NCI-H128 (cell line): ENCODE results near the gene VPS13D.
A peak's percentile ranks its signal among the peaks of the same experiment; 100 is the strongest.
"Not testable (repeated sequence)": the region's sequence is repeated elsewhere in the genome, so short reads cannot be mapped to it uniquely, and the experiment has no call there.

Experiments used
- DNase-seq: peaks from one replicate; lab custom pipeline; 2025; ENCODE audit not compliant: unreplicated experiment; lab: John Stamatoyannopoulos, UW

VPS13D gene

DNA sequence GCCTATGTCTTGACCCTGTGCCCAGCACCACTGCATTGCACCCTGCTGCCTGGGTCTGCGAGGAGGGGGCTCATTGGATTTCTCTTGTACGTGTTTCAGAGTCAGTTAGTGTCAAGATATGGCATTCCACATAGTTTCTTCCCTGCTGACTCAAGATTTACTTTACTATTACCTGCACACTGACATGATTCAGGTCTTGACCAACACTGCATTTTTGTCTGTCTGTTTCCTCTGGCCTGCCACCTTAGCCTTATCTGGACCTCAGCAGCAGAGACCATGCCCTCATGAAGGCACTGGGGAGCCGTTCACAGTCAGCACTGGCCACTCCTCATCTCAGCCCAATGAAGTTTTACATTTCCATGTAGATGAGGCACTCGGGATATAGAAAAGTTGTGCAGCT is 232.8 kb downstream of the VPS13D start:
- DNase-seq, result no peak

GRCh38 chr1:12464045-12464461 is 234.2 kb downstream of the VPS13D start:
- DNase-seq, result no peak

- no peak for DNase-seq
Measured at GRCh38 chr1:12464598-12465056, 234.8 kb downstream of the VPS13D start.

DNA sequence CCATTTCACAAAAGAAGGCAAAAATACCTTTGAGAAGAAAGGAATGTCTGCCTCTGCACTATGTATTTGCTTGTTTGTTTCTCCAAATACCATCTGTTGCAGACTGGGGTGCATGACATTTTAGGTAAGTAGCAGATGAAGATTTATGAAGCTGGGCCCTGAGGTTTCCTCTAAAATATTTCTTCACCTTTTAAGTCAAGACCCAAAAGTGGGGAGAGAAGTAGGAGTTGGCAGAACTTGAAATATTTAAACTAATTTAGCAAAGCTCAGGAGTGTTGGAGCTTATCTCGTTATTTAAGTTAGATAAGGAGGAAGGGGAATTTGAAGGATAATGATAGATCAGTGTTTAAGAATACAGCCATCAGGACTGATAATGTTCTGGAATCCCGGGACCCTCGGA is 235.3 kb downstream of the VPS13D start:
- DNase-seq, result no peak

DNA sequence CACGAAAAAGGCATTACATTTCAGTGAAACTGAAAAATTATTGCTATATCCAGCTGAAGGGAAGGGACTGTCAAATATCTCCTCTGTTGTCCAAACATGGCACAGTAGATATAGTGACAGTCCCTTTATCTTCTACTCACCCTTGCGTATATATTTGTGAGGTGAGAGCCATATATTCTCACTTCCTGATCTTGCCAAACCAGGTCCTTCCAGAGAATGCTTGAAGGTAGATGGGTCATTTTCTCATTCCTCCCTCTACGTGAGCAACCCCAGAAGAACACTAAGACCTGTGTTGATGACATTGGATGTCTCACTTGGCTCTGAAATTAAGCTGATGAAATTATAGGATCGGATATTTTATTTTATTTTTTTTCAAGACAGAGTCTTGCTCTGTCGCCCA is 237.0 kb downstream of the VPS13D start:
- DNase-seq, result no peak

DNA sequence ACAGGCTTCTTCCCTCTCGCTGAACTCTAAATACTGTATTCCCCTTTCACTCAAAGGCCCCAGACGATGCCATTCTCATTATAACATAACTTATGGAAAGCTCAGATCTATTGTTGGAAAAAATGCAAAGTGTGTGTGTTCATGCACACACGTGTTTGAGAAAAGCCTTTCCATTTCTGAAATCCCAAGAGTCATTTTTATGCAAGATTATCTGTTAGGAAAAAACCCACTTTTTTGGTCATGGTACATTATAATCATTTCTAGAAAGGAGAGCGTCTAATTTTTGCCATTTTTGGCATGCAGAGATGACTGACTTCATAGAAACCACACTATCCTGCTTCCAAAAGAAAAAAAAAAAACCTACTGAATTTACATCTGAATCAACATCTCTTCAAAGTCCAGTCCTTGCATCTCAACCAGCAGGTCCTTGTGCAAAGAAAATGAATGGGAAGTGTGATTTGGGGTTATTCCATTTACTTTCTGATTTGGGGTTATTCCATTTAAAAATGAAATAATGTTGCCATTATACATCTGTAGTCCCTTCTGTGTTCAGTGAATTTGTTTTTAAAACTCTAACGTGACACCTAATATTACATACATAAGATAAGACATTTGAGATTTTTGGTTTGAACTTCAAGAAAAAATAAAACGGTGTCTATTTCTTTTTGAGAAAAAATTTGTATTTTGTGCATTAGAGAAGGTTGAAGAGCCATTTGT is 237.9 kb downstream of the VPS13D start:
- no peak for DNase-seq

DNA sequence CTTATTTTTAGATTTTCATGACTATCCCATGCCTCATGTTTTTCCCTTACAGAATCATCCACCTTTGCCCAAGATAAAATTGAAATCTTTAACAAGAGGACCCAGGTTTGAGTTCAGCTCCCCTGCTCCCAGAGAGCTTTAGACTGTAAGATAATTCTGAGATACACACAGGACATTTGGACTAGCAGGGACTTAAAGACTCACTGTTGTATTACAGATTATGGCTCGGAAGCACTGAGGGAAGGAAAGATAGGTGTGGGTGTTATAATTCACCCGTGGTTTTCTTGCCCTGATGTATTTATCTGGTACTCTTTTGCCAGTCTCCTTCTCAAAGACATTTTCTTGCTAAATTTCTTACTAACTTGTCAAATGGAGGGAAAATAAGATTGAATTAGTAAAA is 238.5 kb downstream of the VPS13D start:
- DNase-seq, result no peak

DNA sequence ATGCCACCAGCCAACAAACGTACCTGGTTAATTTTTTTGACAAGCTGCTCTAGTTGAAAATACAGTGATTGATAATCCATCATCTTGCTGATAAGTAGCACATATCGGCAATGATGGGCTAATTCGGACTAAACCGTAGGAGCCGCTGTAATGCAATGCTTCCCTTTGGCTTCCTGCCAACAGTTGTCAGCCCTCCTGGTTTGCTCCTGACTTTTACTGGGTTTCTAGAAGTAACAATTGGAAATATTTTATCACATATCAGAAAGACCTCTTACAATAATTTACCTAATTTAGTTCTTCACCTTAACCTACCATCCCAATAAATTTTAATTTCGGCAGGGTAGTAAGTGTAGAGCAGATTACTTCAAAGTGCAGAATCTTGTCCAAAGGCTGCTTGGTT is 239.7 kb downstream of the VPS13D start:
- no peak for DNase-seq

GRCh38 chr1:12469990-12470389 is 240.2 kb downstream of the VPS13D start:
- DNase-seq, result no peak

GRCh38 chr1:12470916-12471315 is 241.1 kb downstream of the VPS13D start:
- not testable (repeated sequence) for DNase-seq

- DNase-seq, result no peak
Measured at GRCh38 chr1:12472156-12472797, 242.4 kb downstream of the VPS13D start.

DNA sequence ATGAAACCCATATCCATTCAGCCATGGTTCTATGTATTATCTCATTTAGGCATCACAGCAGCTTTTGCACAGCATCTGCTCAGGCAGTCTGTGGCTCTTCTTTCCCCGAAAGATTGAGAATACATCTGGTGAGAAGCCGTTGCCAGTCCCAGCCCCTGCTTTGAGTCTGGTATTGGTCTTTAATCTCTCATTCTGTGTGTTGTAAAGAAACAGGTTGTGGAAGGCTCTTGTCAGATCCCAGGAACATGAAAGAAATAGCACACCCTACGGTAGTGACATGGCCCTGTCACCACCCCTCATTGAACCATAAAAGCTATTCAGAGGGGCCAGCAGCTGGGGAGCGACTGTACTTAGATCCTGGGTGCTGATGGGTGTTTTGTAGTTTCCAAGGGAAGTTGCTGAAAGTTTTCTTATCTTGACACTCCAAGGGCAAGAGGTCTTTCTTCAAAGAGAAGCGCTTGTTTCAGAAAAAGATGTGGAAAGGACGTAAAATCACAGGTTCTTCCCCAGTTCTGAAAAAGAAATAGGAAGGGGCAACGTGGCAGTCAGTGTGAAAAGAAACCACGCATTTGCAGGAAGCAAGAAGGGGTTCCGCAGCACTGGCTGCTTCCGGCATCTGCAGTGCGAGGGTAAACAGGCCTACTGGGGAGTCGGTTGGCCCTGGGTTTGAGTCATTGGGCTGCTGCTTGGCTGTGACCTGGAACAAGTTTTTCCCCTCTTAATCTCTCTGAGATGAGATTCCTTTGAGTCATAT is 243.1 kb downstream of the VPS13D start:
- DNase-seq, result no peak

DNA sequence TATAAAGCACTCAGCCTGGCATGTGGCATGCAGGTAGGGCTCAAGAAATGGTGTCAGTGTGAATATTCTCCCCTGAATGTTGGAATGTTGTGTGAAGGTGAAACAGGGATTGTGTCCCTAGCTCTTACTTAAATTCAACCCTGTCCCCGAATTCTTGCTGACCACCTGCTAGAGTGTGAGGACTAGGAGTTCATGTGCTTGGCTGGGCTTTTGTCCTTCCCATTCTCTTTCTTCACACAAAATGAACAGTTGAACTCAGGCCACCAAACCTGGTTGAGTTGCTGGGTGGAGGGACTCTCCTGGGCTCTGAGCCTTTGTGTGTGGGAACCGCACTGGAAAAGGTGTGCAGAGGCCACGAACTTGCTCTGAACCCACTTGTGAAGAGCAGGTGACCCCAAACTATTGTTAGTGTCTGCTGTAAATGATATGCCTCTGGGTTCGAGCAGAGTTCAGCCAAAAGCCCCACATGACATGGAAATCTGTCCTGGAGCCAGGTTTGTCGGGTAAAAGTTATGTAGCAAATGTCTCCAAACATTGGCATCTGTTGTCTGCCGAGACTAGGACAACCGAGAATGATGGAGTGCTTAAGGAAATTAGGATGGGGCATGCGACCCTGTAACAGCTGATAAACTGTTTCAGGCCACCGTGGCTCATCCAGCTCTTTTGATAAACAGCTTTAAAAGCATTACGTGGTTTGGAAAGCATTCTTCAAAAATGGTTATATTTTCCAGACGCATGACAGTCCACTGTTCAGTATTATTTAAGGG is 243.9 kb downstream of the VPS13D start:
- DNase-seq, result no peak

DNA sequence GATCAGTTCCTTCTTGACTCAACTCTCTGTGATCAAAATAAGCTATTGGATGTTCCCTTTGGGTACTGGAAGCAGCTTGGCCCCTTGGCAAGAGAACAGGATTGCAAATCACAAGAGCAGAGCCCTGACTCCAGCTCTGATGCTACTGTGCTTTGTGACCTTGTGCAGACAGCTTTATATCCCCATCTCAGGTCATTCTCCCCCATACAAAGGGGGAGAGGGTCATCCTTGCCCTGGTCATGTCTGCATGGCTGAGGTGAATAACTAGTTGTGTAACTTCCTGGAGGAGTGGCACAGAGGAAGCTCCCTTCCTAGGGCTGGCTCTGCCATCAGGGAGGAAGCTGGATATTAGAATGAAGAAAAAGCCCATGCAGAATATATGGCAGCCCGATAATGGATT is 245.3 kb downstream of the VPS13D start:
- no peak for DNase-seq

DNA sequence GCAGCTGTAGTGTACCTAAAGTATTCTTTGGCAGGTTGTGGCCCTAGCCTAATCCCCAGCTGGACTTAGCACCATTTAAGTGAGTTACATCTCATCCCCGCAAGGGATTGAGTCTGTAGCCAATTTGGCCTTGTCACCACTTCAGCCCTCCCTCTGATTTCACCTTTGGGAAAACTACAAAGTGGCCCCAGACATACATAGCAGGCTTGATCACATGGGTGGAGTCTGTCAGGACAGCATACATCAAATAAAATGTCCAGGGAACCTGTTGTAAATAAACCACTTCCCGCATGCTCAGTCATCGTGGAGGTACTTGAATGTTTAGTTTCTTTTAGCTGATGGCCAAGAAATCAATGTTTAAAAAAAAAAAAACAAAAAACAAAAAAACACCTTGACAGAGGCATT is 245.7 kb downstream of the VPS13D start:
- no peak for DNase-seq

GRCh38 chr1:12475947-12476346 is 246.1 kb downstream of the VPS13D start:
- DNase-seq, result no peak

- DNase-seq, result no peak
Measured at GRCh38 chr1:12477314-12477713, 247.5 kb downstream of the VPS13D start.

DNA sequence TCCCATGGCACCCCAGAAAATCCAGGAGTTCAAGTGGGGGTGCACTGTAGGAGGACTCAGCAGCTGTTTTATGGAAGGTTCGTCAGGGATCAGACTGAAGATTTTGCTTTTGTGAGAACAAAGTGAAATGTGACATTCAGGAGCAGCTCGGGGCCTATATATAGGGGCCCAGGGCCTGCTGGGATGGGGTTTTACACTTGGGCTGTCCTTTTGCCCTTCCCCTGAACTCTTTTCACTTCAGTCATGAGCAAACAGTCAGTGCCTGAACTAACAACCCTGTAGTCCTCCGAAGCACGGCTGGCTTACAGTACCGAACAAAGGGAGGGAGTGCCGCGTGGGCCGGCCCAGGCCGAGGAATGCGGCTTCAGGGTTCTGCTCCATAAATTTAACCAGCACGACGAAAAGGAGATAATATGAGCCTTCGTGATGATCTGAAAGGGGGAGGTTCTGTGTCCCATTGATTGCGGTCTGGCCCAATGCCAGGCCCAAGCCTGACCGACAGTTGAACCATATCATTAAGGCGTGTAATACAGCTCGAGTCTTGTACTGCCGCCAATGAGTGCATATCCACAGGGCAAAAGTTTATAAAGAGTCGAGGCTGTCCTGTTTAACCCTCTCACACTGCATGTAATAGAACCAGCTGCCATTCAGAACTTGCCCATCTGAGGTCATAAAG is 248.2 kb downstream of the VPS13D start:
- peak; percentile 81 for DNase-seq

DNA sequence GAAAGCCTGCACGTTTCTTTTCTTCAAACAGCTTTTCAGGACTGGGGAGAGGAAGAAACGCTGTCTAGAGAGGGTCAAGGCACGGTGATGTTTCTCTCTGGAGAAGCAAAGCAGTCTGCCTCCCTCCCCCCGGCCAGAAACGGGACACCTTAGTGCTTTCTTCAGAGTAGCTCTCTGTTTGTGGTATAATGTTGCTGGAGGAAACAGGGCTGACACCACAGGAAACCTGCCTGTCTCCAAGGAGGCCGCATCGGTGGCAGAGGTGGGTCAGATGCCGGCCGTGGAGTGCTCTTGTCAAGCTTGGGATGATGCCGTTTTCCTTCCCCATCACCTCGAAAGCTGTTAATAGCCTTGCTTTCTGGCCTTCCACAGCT is 248.8 kb downstream of the VPS13D start:
- DNase-seq, result no peak

- DNase-seq, result no peak
Measured at GRCh38 chr1:12479311-12479710, 249.5 kb downstream of the VPS13D start.

GRCh38 chr1:12480041-12480440 is 250.2 kb downstream of the VPS13D start:
- no peak for DNase-seq
